ENCODE measurements around the gene PCBP3. TPM values are rescaled to one million over a fixed set of nuclear protein-coding genes. Genes with fewer than 3 reads are reported as not detected.
A peak's percentile ranks its signal among the peaks of the same experiment; 100 is the strongest.

Gene PCBP3
- total and polyA plus RNA-seq, 5 experiments from 2014 or later: 0.47 to 2.3 (median 0.95) TPM; not detected in 1

- POLR2A ChIA-PET: no interaction called here
- no peaks in the 10 kb centered on the region for H3K27me3 Mint-ChIP-seq
- H3K36me3 Mint-ChIP-seq: peaks cover 0 to 2% (median 0%) of the 10 kb centered on the region in 3 donors
- no peak for DNase-seq
- no peaks in the 10 kb centered on the region for H3K9me3 Mint-ChIP-seq
- no peak for ATAC-seq
- no peak overlapping the region for H3K4me3 Mint-ChIP-seq
- peaks cover 0 to 19% (median 5%) of the 10 kb centered on the region in 4 donors for H3K4me1 Mint-ChIP-seq
- peak overlapping the region in 5 of 10 donors; percentile 1 to 70 (median 3) for H3K27ac Mint-ChIP-seq
Observed at GRCh38 chr21:45742247-45742646, 98.7 kb downstream of the PCBP3 start.

- ATAC-seq (no peak), DNase-seq (no peak)
- peak overlapping the region in 2 of 10 donors; percentile 80 to 87 for H3K27ac Mint-ChIP-seq
- POLR2A ChIA-PET: no interaction called here
- peaks cover 0 to 7% (median 3%) of the 10 kb centered on the region in 4 donors for H3K4me1 Mint-ChIP-seq
- peaks cover 0 to 2% (median 0%) of the 10 kb centered on the region in 3 donors for H3K36me3 Mint-ChIP-seq
- H3K4me3 Mint-ChIP-seq: no peak overlapping the region
- no peaks in the 10 kb centered on the region for H3K27me3 Mint-ChIP-seq
- no peaks in the 10 kb centered on the region for H3K9me3 Mint-ChIP-seq
Observed at GRCh38 chr21:45745256-45745655, 101.7 kb downstream of the PCBP3 start.

GRCh38 chr21:45747233-45747766 lies 103.8 kb downstream of the PCBP3 start:
- DNase-seq (no peak), ATAC-seq (no peak)
- POLR2A ChIA-PET: no interaction called here
- Mint-ChIP-seq H3K9me3 (no peaks in the 10 kb centered on the region), H3K4me3 (no peak overlapping the region), H3K4me1 (peaks cover 0 to 6% (median 2%) of the 10 kb centered on the region in 4 donors), H3K27ac (peak overlapping the region in 1 of 10 donors; percentile 86), H3K36me3 (peaks cover 0 to 2% (median 0%) of the 10 kb centered on the region in 3 donors), H3K27me3 (no peaks in the 10 kb centered on the region)

GRCh38 chr21:45747802-45748445 lies 104.4 kb downstream of the PCBP3 start:
- H3K4me1 Mint-ChIP-seq: peaks cover 0 to 5% (median 1%) of the 10 kb centered on the region in 4 donors
- H3K9me3 Mint-ChIP-seq: no peaks in the 10 kb centered on the region
- DNase-seq (no peak), ATAC-seq (no peak)
- no peak overlapping the region for H3K4me3 Mint-ChIP-seq
- no peaks in the 10 kb centered on the region for H3K27me3 Mint-ChIP-seq
- H3K36me3 Mint-ChIP-seq: peaks cover 0 to 2% (median 0%) of the 10 kb centered on the region in 3 donors
- no peak overlapping the region for H3K27ac Mint-ChIP-seq
- POLR2A ChIA-PET: no interaction called here

GRCh38 chr21:45748593-45748992 lies 105.1 kb downstream of the PCBP3 start:
- DNase-seq: no peak
- Mint-ChIP-seq H3K27ac (no peak overlapping the region), H3K9me3 (no peaks in the 10 kb centered on the region), H3K4me3 (no peak overlapping the region), H3K4me1 (peaks cover 0 to 5% (median 1%) of the 10 kb centered on the region in 4 donors), H3K36me3 (peaks cover 0 to 2% (median 0%) of the 10 kb centered on the region in 3 donors), H3K27me3 (no peaks in the 10 kb centered on the region)
- ATAC-seq: no peak
- POLR2A ChIA-PET: no interaction called here

- peaks cover 0 to 2% (median 0%) of the 10 kb centered on the region in 3 donors for H3K36me3 Mint-ChIP-seq
- H3K4me3 Mint-ChIP-seq: no peak overlapping the region
- no peaks in the 10 kb centered on the region for H3K9me3 Mint-ChIP-seq
- ATAC-seq: no peak
- POLR2A ChIA-PET: no interaction called here
- H3K4me1 Mint-ChIP-seq: peaks cover 0 to 5% (median 1%) of the 10 kb centered on the region in 4 donors
- no peak for DNase-seq
- no peaks in the 10 kb centered on the region for H3K27me3 Mint-ChIP-seq
- peak overlapping the region in 3 of 10 donors; percentile 19 to 47 (median 35) for H3K27ac Mint-ChIP-seq
Observed at GRCh38 chr21:45749974-45750373, 106.4 kb downstream of the PCBP3 start.

- peaks cover 0 to 5% (median 0%) of the 10 kb centered on the region in 4 donors for H3K4me1 Mint-ChIP-seq
- POLR2A ChIA-PET: no interaction called here
- DNase-seq (no peak), ATAC-seq (no peak)
- peaks cover 0 to 3% (median 0%) of the 10 kb centered on the region in 3 donors for H3K36me3 Mint-ChIP-seq
- H3K4me3 Mint-ChIP-seq: no peak overlapping the region
- peak overlapping the region in 2 of 10 donors; percentile 11 to 22 for H3K27ac Mint-ChIP-seq
- no peaks in the 10 kb centered on the region for H3K27me3 Mint-ChIP-seq
- peaks cover 0 to 3% (median 0%) of the 10 kb centered on the region in 9 donors for H3K9me3 Mint-ChIP-seq
Observed at GRCh38 chr21:45750936-45751335, 107.4 kb downstream of the PCBP3 start.

- POLR2A ChIA-PET: no interaction called here
- DNase-seq (no peak), ATAC-seq (no peak)
- no peak overlapping the region for H3K4me3 Mint-ChIP-seq
- H3K36me3 Mint-ChIP-seq: peaks cover 0 to 10% (median 2%) of the 10 kb centered on the region in 3 donors
- H3K27me3 Mint-ChIP-seq: no peaks in the 10 kb centered on the region
- no peak overlapping the region for H3K27ac Mint-ChIP-seq
- peaks cover 0 to 5% (median 0%) of the 10 kb centered on the region in 4 donors for H3K4me1 Mint-ChIP-seq
- H3K9me3 Mint-ChIP-seq: peaks cover 0 to 11% (median 0%) of the 10 kb centered on the region in 9 donors
Observed at GRCh38 chr21:45753445-45753844, 109.9 kb downstream of the PCBP3 start.

GRCh38 chr21:45756029-45756428 lies 112.5 kb downstream of the PCBP3 start:
- Mint-ChIP-seq H3K27ac (peak overlapping the region in 1 of 10 donors; percentile 34), H3K9me3 (peaks cover 0 to 11% (median 0%) of the 10 kb centered on the region in 9 donors), H3K27me3 (no peaks in the 10 kb centered on the region), H3K36me3 (peaks cover 0 to 10% (median 2%) of the 10 kb centered on the region in 3 donors), H3K4me1 (no peaks in the 10 kb centered on the region), H3K4me3 (no peak overlapping the region)
- POLR2A ChIA-PET: no interaction called here
- no peak for ATAC-seq
- no peak for DNase-seq

- H3K27me3 Mint-ChIP-seq: peaks cover 0 to 6% (median 0%) of the 10 kb centered on the region in 5 donors
- no peak overlapping the region for H3K4me3 Mint-ChIP-seq
- H3K9me3 Mint-ChIP-seq: peaks cover 0 to 11% (median 0%) of the 10 kb centered on the region in 9 donors
- no peak overlapping the region for H3K27ac Mint-ChIP-seq
- H3K4me1 Mint-ChIP-seq: no peaks in the 10 kb centered on the region
- ATAC-seq (no peak), DNase-seq (no peak)
- POLR2A ChIA-PET: no interaction called here
- H3K36me3 Mint-ChIP-seq: peaks cover 0 to 10% (median 2%) of the 10 kb centered on the region in 3 donors
Observed at GRCh38 chr21:45756669-45757068, 113.1 kb downstream of the PCBP3 start.

- DNase-seq: no peak
- POLR2A ChIA-PET: no interaction called here
- no peak for ATAC-seq
- H3K4me3 Mint-ChIP-seq: no peak overlapping the region
- peaks cover 0 to 2% (median 0%) of the 10 kb centered on the region in 3 donors for H3K36me3 Mint-ChIP-seq
- H3K9me3 Mint-ChIP-seq: peaks cover 0 to 4% (median 0%) of the 10 kb centered on the region in 9 donors
- peaks cover 0 to 9% (median 0%) of the 10 kb centered on the region in 5 donors for H3K27me3 Mint-ChIP-seq
- peaks cover 3 to 7% (median 6%) of the 10 kb centered on the region in 4 donors for H3K4me1 Mint-ChIP-seq
- H3K27ac Mint-ChIP-seq: peak overlapping the region in 1 of 10 donors; percentile 51
Observed at GRCh38 chr21:45761704-45762103, 118.2 kb downstream of the PCBP3 start.

- Mint-ChIP-seq H3K4me3 (no peak overlapping the region), H3K9me3 (no peaks in the 10 kb centered on the region), H3K4me1 (peaks cover 14 to 21% (median 20%) of the 10 kb centered on the region in 4 donors), H3K27ac (peak overlapping the region in 4 of 10 donors; percentile 12 to 67 (median 49)), H3K27me3 (peaks cover 0 to 9% (median 0%) of the 10 kb centered on the region in 5 donors), H3K36me3 (no peaks in the 10 kb centered on the region)
- POLR2A ChIA-PET: no interaction called here
- DNase-seq (no peak), ATAC-seq (no peak)
Observed at GRCh38 chr21:45763074-45763473, 119.5 kb downstream of the PCBP3 start.

- Mint-ChIP-seq H3K27me3 (peaks cover 0 to 9% (median 0%) of the 10 kb centered on the region in 5 donors), H3K27ac (peak overlapping the region in 3 of 10 donors; percentile 60 to 72 (median 67)), H3K9me3 (no peaks in the 10 kb centered on the region), H3K4me1 (peaks cover 17 to 25% (median 24%) of the 10 kb centered on the region in 4 donors), H3K36me3 (no peaks in the 10 kb centered on the region), H3K4me3 (no peak overlapping the region)
- DNase-seq (no peak), ATAC-seq (no peak)
- POLR2A ChIA-PET: interaction anchor here (0.7 kb wide), 1 partner anchor 552 kb away, joined by 4 read pairs; no protein-coding TSS in a partner anchor
Observed at GRCh38 chr21:45763506-45763905, 120.0 kb downstream of the PCBP3 start.

All from naive thymus-derived CD8-positive, alpha-beta T cell (primary cell).